ENCODE measurements around the gene NPC2. TPM values are rescaled to one million over a fixed set of nuclear protein-coding genes. Genes with fewer than 3 reads are reported as not detected.

The NPC2 gene
- total RNA-seq, 2 donors from 2014 or later = 406 to 455 TPM

DNA sequence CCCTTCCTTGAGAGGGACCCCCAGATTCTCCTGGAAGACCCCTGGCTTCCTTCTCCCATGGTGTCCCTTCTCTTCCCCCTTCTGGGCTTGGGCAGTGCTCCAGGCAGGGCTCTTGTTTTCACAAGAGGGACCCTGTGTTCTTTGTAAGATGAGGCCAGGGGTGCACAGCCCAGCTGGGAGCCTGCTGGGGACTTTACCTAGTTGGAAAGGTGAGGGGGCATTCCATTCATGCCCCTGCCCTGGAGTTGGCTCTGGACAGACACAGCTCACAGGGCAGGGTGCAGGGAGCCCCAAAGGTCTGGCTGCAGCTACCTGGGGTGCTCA is 31.7 kb upstream of the NPC2 start:
- TF ChIP-seq, protein P1, sequence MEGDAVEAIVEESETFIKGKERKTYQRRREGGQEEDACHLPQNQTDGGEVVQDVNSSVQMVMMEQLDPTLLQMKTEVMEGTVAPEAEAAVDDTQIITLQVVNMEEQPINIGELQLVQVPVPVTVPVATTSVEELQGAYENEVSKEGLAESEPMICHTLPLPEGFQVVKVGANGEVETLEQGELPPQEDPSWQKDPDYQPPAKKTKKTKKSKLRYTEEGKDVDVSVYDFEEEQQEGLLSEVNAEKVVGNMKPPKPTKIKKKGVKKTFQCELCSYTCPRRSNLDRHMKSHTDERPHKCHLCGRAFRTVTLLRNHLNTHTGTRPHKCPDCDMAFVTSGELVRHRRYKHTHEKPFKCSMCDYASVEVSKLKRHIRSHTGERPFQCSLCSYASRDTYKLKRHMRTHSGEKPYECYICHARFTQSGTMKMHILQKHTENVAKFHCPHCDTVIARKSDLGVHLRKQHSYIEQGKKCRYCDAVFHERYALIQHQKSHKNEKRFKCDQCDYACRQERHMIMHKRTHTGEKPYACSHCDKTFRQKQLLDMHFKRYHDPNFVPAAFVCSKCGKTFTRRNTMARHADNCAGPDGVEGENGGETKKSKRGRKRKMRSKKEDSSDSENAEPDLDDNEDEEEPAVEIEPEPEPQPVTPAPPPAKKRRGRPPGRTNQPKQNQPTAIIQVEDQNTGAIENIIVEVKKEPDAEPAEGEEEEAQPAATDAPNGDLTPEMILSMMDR (IDR thresholded peaks at IDR 0.05) = no peak
- H3K36me3 ChIP-seq = peaks cover 64% of the 10 kb centered on the region
- no peak overlapping the region for H3K4me3 ChIP-seq
- no peaks in the 10 kb centered on the region for H3K27me3 ChIP-seq (replicated peaks; ENCODE audit: insufficient read depth)
- no peak for DNase-seq (ENCODE audit: low spot score)
- peaks cover 12 to 44% of the 10 kb centered on the region in 2 donors for H3K4me1 ChIP-seq (ENCODE audit: control insufficient read depth in 1 of 2, low read depth in 2 of 2)
- peak overlapping the region; percentile 69 to 78 for H3K27ac ChIP-seq
- no peak for ATAC-seq (ENCODE audit: insufficient number of reproducible peaks, low FRiP score, low read depth)
- no peaks in the 10 kb centered on the region for H3K9me3 ChIP-seq

DNA sequence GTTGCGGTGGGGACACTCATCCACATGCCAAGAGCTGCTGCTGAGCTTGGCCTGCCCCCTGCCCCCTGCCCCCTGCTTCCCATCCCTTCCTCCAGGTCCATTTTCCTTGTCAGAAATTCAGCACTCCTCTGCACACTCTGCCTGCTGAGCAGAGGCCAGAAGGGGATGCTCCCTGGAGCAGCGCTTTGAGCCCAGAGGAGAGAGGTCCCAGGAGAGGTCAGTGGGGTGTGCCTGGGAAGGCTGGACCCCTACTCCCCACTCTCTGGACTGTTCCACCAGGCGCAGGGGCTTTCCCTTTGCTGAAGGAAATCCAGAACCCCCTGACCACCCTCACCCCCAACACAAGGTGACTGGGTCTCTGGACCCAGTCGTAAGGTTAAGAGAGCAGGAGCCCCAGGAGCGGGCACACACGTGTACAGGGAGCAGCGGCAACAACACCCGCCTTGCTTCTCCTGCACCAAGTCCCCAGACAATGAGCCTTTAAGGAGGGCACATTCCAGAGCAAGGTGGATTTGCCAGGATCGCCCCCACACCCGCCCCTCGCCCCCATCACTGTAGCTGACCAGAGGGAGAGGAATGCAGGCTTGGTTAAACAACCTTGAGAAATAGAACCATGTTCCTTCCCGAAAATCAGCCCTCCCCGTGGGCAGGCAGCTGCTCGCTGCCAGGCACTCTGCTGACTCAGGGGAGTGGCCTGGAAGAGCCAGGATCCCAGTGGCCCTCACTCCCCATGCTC is 31.1 kb upstream of the NPC2 start:
- peaks cover 12 to 44% of the 10 kb centered on the region in 2 donors for H3K4me1 ChIP-seq (ENCODE audit: control insufficient read depth in 1 of 2, low read depth in 2 of 2)
- TF ChIP-seq, protein P1 (IDR thresholded peaks at IDR 0.05) = no peak
- H3K27me3 ChIP-seq (replicated peaks; ENCODE audit: insufficient read depth) = no peaks in the 10 kb centered on the region
- ATAC-seq (ENCODE audit: insufficient number of reproducible peaks, low FRiP score, low read depth) (no peak), DNase-seq (ENCODE audit: low spot score) (no peak)
- H3K9me3 ChIP-seq = no peaks in the 10 kb centered on the region
- peaks cover 66% of the 10 kb centered on the region for H3K36me3 ChIP-seq
- no peak overlapping the region for H3K4me3 ChIP-seq
- peak overlapping the region; percentile 69 to 78 for H3K27ac ChIP-seq

DNA sequence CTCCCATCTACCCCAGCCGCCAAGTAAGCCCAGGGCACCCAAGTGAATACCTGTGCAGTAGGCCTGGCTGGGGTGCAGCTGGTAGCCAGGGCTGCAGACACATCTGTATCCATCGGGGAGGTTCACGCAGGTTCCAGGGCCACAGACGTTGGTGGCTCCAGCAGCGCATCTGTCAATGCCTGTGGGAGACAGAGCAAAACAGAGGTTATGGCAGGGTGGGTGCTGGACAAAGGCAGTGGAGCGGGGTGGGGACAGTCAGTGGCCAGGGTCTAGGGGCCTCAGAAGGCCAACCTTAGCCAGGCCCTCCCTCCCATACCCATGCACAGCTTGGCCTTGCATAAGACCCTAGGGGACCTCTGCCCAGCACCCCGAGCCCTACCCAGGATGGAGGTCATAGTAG is 29.6 kb upstream of the NPC2 start:
- Histone ChIP-seq H3K4me3 (no peak overlapping the region), H3K4me1 (ENCODE audit: control insufficient read depth in 1 of 2, low read depth in 2 of 2) (peaks cover 12 to 38% of the 10 kb centered on the region in 2 donors), H3K36me3 (peaks cover 68% of the 10 kb centered on the region), H3K9me3 (no peaks in the 10 kb centered on the region), H3K27ac (no peak overlapping the region), H3K27me3 (replicated peaks; ENCODE audit: insufficient read depth) (no peaks in the 10 kb centered on the region)
- TF ChIP-seq, protein P1 (IDR thresholded peaks at IDR 0.05) = no peak
- DNase-seq (ENCODE audit: low spot score) (no peak), ATAC-seq (ENCODE audit: insufficient number of reproducible peaks, low FRiP score, low read depth) (no peak)

DNA sequence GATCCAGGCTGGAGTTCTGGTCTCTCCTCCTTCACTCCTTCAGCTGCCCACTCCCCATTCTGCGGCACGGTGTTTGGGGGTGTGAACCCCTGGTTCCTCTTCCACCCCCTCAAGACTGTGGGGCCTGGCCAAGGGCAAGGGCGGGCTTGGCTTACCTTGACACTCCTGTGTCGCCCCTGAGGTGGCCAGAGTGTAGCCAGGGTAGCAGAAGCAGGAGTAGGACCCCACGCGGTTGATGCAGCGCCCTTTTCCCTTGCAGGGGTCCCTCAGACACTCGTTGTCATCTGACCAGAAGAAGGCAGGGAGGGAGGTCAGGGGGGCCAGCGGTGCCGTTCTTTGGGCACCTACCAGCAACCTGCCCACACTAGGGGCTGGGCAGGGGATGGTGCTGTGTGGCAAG is 28.7 kb upstream of the NPC2 start:
- peaks cover 12 to 37% of the 10 kb centered on the region in 2 donors for H3K4me1 ChIP-seq (ENCODE audit: control insufficient read depth in 1 of 2, low read depth in 2 of 2)
- ATAC-seq (ENCODE audit: insufficient number of reproducible peaks, low FRiP score, low read depth) = no peak
- H3K36me3 ChIP-seq = peaks cover 70% of the 10 kb centered on the region
- peak overlapping the region in 1 of 2 donors; percentile 1 for H3K27ac ChIP-seq
- no peak overlapping the region for H3K4me3 ChIP-seq
- TF ChIP-seq, protein P1 (IDR thresholded peaks at IDR 0.05) = no peak
- DNase-seq (ENCODE audit: low spot score) = no peak
- no peaks in the 10 kb centered on the region for H3K9me3 ChIP-seq
- H3K27me3 ChIP-seq (replicated peaks; ENCODE audit: insufficient read depth) = no peaks in the 10 kb centered on the region

DNA sequence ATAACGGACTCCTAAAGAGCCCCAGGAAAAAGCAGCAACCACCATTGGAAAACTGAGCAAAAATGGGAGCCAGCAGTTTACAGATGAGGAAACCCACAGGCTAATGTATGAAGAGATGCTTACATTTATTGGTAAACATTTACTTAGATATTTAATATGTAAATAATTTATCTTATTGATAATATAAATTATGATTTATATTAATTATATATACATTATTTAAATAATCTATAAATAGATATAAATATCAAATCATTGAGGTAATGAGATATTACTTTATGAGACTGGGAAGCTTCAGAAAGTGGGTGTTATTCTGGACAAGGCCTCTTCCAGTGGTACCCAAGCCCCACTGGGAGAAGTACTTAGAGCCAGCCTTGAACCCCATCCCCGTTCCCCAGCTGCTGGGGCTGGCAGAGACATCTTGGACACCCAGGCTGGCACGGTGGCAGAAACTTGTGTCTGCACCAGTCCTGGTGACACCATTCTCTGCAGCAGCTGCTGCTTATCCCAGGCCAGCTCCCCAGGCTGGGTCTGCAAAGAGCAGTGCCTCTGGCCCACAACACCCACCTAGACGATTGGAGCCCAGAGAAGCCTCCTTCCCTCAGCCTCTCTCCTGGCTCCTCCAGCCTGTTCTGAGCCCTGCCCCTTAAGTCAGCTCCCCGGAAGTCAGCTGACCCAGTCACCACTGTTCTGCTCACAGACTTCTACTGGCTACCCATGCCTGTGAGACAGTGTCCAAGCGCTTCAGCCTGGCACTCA is 26.4 kb upstream of the NPC2 start:
- TF ChIP-seq, protein P1 (IDR thresholded peaks at IDR 0.05) = no peak
- Histone ChIP-seq H3K27ac (no peak overlapping the region), H3K4me1 (ENCODE audit: control insufficient read depth in 1 of 2, low read depth in 2 of 2) (peaks cover 0 to 33% of the 10 kb centered on the region in 2 donors), H3K4me3 (no peak overlapping the region), H3K27me3 (replicated peaks; ENCODE audit: insufficient read depth) (no peaks in the 10 kb centered on the region), H3K9me3 (no peaks in the 10 kb centered on the region), H3K36me3 (peaks cover 76% of the 10 kb centered on the region)
- no peak for DNase-seq (ENCODE audit: low spot score)
- no peak for ATAC-seq (ENCODE audit: insufficient number of reproducible peaks, low FRiP score, low read depth)

Measured in thoracic aorta (tissue), 2 donors.